GM23338 (cell line): ENCODE data around the gene PHACTR1.

Source experiments
- CTCF ChIP-seq, 2 experiments: fragments of 200-600 bp in 1 of 2; sonication (generic) in 1 of 2; conservative IDR thresholded peaks; 2 replicates each; pipeline versions ENCODE4 v1.5.1 to v1.6.1; 2016 to 2017; ENCODE audit warnings: antibody characterized with exemption in 2 of 2, low read depth in 2 of 2, mild to moderate bottlenecking in 2 of 2, moderate library complexity in 1 of 2
- EZH2 ChIP-seq: fragments of 200-600 bp; sonication (generic); IDR thresholded peaks from one replicate; pipeline ENCODE4 v1.8.0; 2017; ENCODE audit warnings: antibody characterized with exemption, mild to moderate bottlenecking, low read depth; ENCODE audit not compliant: unreplicated experiment

GRCh38 chr6:13241364-13241763, 524.8 kb downstream of the PHACTR1 start:
- TF ChIP-seq EZH2 (no peak), CTCF (conservative IDR thresholded peaks at IDR 0.05; ENCODE audit: low read depth in 2 of 2) (no peak)
